Stimulated activated CD4-positive, alpha-beta T cell treated with anti-CD3 and anti-CD28 coated beads, Interleukin-15, amount 100 ng/mL, for 48 hours (primary cell): ENCODE results near the gene SPATS2.
A peak's percentile ranks its signal among the peaks of the same experiment; 100 is the strongest.
"Not testable (repeated sequence)": the region's sequence is repeated elsewhere in the genome, so short reads cannot be mapped to it uniquely, and the experiment has no call there.

Experiments used
- DNase-seq, 2 donors: peaks; one replicate each; pipeline ENCODE4 v3.0.0-alpha.2; 2020; ENCODE audit warnings: low read depth in 2 of 2

The SPATS2 gene

DNA sequence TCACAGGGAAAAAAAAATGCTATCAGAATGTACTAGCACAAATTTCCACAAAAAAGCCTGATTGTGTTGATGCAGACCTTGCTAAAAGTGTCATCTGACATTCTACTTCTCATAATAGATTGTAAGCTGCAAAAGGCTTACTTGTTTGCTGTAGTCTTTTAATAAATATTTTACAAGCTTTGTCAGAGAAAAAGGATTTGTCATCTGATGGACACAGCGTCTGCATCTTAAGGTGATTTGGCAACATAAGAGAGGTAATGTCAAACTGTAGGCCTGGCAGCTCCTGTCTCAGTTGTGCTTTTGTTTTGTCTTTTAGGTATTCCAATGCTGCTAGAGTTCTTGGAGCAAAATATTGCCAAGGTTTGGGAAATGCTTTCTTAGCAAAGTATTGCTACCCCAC lies 145.3 kb downstream of the SPATS2 start:
- DNase-seq, result no peak

DNA sequence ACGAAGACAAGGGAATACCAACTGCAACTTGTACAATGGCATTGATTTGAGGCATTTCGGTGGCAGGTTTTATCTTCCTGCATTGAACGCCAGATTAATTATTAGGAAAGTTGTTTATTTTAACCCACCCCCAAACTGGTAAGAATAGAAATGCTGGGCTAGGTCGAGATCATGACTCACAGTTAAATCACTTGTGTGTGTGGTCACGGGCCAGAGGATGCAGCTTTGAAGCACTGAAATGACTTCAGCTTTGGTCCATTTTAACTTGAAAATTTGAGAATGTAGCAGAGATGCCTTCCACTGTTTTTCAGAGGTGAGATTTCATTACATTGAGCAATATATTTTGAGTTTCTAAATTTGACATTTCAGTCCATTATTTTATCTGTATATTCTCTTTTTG lies 148.0 kb downstream of the SPATS2 start:
- no peak for DNase-seq

DNA sequence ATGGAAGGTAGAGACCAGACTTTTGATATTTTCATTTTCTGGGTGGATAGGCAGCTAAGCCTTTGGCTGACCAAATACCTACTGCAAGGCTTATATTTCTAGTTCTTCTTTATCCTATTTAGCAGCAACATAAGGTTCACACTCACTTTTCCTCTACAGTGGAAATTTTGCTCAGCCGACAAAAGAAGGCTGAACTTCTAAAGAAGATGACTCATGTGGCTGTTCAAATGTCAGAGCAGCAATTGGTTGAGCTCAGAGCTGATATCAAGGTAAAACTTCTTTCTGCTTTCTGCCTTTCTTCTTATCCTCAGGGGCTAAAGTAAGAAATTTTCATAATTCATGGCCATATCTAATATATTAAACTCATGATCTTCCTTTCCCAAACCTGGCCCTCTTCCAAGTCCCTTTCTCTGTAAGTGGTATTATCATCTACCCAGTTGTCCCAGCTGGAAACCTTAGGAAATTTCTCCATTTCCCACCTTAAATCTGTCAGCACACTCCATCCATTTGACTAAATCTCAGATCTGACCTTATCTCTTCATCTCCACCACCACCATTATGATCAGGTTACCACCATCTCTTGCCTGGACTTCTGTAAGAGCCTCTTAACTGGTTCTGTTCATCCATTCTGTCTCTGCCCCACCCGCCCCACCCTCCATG lies 151.8 kb downstream of the SPATS2 start:
- no peak for DNase-seq

DNA sequence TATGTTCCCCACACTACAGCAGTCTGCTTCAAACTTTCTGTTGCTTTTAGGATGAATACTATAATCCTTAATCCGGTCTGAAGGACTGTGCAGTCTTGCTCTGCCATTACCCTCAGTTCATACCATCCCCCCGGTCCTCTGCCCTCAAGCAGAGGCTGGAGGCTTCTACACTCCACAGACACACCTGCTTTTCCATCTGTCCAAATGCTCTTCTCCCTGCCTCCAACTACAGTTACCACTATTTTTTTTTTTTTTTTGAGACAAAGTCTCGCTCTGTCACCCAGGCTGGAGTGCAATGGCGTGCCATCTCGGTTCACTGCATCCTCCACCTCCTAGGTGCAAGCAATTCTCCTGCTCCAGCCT lies 152.3 kb downstream of the SPATS2 start:
- DNase-seq, result no peak

DNA sequence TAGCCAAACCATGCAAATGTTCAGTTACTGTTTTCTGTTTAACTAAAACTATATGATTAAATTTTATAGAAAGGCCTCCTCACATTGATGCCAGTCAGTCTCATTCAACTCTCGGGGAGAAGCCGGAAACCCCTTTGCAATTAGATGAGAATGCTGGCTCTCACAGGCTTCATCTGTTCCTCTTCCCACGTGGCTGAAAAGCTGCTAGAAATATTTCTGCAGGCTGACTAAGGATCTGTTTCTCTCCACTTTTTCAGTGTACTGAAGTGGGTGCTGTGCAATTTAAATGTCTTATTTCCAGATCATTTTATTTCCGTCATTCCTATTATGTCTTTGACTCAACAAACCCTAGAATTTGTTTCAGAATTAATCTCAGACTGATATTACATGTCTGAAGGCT lies 154.1 kb downstream of the SPATS2 start:
- no peak for DNase-seq

DNA sequence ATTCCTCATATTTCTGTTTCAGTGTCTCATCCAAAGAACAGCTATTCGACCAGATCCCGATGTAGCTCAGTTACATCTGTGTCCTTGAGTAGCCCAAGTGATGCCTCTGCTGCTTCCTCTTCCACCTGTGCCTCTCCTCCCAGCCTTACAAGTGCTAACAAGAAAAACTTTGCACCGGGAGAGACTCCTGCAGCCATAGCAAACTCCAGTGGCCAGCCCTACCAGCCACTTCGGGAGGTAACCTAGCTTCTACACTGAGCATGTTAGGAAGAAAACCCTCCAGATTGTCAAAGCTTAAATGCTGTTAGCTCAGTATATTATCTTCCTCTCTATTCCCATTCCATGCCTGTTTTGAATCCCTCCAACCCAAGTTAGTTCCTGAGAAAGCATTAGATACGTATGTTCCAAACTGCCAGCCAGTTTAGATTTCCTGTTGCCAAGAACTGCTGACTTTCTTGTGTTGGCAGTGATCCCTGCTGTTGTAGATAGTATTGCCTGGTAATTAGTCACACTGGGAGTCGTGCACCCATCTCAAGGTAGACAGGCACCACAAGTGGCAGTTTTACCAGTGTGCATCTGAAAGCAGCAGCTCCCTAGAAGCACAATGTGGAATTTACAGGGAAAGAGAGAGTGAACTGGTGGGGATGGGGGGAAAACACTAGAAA lies 157.5 kb downstream of the SPATS2 start:
- DNase-seq, result no peak

DNA sequence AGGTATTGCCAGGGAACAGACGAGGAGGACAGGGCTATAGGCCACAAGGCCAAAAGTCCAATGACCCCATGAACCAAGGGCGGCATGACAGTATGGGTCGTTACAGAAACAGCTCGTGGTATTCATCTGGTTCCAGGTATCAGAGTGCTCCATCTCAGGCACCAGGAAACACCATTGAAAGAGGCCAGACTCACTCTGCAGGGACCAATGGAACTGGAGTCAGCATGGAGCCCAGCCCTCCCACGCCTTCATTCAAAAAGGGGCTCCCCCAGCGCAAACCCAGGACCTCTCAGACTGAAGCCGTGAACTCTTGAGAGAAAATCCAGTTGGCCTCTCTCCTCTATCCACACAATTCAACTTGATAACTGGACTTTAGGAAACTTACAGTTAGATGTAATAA lies 158.7 kb downstream of the SPATS2 start:
- DNase-seq, result no peak

DNA sequence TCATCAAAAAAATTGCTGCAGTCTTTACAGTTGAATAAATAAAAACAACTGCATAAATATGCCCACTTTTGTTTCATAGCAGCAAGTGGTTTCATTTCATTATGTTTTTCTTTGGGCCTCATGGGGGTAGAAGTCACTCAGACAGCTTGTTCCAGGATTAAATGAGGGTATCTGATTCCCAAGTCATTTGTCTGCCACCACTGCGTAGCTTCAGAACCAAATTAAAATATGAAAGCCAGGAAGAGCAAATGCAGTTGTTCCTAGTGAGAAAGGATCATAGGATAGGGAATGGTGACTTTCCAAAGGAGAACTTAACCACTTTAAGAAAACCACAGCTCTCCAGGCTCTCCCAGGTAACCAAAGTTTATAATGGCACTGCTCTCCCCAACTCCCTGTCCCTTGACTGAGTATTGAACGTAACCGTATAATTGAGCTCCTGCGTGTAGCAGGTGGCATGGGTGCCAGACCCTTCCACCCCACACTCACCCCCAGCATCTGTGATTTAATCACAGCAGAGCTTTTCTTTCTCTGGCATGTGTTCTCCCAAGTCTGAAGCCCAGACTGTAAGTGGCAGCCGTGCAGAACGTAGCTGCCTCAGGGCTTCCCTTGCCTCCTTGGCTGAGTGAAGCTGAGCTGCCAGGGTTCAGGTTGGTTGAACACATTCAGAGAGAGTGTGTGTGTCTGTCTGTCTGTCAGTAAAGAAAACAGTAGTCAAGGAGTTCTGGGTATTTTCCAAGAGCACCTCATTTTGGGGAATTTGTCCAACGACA lies 160.3 kb downstream of the SPATS2 start:
- no peak for DNase-seq

DNA sequence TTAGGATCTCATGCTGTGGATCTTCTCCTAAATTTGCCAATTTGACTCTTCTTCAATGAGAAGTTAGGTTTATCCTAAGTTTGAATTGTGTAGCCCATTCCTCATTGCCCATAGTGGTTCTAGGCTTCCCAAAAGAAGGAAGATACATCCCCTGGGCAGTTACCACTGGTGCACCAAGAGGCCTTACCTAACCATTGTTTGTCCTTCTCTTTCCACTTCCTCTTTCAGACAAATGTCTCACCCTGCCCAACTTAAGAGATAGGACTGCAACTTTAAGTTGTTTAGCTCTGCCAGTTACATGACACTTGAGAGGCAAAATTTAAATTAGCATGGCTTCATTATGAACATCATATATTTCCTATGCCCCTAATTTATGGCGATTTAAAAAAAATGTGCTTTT lies 162.2 kb downstream of the SPATS2 start:
- DNase-seq, result no peak

DNA sequence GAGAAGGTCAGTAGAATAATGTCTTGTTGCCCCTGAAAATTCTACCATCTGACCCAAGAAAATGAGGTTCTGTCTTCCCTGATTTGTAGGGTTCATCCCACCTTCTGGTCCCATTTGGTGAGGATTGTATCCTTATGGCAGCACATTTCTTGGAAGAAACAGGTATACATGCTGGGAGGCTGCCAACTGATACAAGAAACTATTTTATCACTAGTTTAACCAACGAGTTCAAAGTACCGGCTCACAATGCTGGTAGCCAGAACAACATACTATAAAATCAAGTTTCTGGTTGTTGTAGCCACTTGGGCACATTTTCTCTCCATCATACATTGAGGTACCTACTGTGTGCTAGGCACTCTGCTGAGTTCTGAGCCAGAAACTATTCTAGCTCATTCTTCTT lies 164.5 kb downstream of the SPATS2 start:
- DNase-seq, result no peak

DNA sequence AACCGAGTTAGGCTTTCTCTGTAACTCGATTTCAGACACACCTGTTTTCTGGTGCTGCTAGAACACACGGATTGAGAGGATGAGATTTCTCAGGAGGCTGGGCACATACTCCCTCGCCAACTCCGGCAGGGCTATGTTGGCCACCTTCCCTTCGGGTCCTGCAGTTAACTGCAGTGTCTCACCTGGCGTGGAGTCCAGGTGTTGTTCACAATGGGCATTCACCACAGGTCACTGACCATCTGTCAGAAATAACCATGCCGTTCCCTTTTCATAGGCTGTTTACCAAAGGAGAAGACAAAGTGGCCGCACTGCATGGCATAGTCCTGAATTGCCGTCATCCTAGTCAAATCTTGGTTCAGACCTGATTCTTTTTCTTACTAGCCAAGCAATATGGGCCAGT lies 166.1 kb downstream of the SPATS2 start:
- DNase-seq, result no peak

DNA sequence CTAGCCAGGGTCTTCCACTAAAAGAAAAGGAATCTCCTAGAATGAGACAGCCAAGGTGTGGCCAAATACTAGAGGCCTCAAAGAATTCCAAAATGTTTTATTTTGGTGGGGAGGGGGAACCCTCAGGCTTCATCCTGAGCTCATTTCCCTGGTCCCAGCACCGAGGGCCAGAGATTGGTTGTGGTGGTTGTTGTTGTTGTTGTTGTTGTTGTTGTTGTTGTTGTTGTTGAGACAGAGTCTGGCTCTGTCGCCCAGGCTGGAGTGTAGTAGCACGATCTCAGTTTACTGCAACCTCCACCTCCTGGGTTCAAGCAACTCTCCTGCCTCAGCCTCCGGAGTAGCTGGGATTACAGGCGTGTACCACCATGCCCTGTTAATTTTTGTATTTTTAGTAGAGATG lies 166.9 kb downstream of the SPATS2 start:
- DNase-seq, result not testable (repeated sequence)

DNA sequence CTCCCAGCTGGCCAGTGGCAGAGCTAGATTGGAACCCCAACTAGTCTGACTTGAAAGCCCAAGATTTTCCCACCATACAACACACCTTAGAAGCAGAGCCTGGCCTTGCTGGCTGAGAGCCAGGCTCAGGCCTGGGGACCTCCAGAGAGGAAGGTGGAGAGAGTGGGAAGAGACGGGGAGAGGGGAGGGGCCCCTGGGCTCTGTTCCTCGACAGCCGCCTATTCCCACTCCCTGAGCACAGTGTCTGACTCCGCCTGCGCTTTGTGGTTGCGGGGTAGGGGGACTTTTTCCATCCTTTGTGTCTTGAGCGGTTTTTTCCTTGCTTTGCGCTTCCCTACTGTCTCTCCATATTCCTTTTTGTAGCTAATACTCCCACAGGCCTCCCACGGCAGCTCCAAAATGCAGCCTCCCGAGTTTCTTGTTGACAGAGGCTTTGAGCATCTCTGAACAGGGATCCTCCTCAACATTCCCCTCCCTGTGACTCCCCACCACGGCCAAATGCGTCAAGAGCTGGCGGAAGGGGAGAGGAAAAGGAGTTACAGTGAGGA lies 167.5 kb downstream of the SPATS2 start:
- DNase-seq, result no peak

DNA sequence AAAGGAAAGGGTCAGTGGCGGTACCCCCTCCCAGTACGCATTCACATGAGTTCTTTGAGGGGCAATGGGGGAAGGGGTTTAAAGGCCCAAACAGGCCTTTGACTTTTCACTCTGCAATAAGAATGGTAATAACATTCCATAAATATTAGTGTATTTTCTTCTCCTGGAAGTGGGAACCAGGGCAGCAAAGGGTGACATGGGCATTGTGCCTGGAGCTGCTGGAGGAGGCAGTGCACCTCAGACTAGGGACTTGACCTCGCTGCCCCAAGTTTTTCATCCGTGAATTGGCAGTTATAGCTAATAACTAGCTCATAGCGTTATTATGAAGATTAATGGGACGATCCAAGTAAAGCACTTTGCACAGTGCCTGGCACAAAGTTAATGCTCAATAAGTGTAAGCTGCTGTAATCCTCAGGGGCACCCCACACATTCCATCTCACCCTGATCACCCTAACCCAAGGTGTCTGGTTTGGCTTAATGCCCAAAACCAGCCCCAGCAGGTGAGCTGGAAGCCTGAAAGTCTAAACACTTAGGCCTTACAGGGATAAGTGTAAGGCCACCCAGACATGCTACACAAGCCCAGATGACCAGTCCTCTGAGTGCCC lies 168.8 kb downstream of the SPATS2 start:
- no peak for DNase-seq

DNA sequence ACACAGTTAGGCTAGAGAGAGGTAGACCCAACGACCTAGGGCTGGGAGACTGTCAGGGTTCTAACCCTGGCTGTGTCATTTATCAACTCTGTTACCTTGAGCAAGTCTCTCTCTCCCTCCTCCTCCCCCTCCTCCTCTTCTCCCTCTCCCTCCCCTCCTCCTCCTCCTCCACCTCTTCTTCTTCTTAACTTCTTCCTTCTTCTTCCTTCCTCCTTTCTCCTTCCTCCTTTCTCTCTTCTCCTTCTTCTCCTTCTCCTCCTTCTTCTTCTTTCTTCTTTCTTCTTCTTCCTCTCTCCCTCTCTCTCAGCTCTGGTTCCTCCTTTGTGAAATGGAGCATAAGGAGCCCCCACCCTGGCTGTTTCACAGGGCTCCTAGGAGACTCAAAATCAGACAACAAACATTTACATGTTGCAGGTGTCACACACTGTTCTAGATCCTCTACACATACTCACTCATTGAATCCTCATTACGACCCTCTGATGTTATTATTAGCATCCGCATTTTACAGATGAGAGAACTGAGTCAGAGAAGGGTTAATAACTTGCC lies 169.3 kb downstream of the SPATS2 start:
- DNase-seq, result no peak

DNA sequence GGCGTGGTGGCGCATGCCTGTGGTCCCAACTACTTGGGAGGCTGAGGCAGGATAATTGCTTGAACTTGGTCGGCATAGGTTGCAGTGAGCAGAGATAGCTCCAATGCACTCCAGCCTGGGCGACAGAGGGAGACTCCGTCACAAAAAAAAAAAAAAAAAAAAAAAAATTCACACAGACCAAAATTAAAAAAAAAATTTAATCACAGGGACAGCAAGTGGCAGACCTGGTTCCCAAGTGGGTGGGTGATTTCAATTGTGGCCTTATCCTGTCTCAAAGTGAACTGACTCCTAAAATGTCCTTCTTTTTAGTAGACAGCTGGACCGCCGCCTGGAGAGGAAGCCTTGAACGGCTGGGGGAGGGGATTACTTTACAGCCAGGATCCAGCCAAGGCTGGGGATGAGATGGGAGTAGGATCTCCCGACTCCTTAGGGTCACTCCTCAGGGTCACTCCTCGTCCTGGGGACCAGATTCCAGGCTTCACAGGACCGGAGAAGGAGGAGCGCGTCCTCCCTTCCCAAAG lies 170.0 kb downstream of the SPATS2 start:
- no peak for DNase-seq

DNA sequence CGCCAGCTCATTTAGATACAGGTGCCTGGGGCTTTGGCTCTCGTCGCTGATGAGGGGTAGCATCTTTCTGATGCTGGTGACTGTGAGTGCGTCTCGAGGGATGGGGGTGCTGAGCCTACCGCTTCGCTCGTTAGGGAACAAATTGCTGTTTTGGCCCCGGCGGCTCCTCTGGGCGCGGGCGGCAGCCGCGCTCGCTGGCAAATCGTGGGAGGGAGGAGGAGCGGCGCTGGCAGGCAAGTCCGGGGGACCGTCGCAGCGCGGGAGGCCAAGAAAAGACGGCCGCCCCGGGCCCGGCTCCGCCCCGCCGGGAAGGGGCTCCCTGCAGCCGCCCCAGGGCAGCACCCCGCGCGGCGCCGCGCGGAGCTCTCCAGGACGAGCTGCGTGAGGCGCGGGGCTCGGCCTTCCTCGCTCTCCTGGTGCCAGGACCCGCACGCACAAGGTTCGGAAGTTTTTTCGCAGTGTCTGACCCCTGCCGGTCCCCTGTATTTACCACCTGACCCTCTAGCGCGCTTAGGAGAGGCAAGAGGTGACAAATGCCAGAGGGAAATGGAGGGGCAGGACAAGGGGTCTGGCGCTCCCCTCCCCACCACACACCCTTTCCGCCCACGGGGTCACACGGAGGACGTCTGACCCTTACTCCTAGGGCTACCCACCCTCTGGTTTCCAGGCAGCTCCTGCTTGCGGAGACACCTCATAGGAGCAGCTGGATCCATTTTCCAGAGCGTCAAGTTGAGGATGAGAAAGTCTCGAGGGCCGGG lies 170.7 kb downstream of the SPATS2 start:
- DNase-seq, result no peak

DNA sequence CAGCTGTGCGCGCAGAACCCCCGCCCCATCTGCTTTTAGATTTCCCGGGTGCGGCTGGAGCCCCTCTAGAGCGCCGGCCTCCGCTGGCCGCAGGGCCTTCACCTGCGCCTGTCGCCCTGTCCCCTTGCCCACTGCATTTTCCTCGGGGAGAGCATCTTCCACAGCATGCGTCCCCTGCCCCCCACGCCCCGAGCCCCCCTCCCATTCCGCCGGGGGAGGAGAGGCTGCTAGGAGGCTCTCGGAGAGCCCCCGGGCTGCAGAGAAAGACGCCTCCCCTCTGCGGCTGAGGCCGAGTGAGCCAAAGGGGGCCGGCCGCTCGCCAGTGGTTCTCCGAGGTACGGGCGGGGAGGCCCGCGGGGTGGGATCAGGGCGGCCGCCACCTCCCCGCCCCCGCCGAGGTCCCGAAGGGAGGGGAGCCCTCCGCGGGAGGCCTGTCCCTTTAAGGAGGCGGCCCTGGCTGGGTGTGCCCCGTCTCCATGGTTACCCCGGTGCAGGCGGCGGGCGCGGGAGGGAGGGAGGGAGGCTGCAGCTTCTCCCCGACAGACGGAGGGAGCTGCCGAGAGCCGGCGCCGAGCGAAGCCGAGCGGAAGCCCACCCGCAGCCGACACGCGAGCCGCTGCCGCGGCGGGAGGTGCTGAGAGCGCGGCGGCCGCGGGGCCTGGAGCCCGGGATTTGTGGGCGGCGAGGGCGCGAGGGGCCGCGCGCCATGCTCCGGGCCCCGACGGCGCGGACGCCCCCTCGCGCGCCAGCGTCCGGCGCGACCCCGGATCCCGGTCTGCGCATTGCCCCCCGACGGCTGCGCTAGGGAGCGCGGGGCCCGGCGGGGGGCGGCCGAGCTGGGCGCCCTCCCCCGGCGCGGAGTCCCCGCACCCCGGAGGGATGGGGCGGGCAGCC lies 171.5 kb downstream of the SPATS2 start, which contains the start of gene KCNH3:
TSS of gene KCNH3 (plus strand) at position 521 of the 894 bp plus-strand sequence. CDS start 387 bp downstream, outside the sequence.
- peak; percentile 62 to 73 for DNase-seq

DNA sequence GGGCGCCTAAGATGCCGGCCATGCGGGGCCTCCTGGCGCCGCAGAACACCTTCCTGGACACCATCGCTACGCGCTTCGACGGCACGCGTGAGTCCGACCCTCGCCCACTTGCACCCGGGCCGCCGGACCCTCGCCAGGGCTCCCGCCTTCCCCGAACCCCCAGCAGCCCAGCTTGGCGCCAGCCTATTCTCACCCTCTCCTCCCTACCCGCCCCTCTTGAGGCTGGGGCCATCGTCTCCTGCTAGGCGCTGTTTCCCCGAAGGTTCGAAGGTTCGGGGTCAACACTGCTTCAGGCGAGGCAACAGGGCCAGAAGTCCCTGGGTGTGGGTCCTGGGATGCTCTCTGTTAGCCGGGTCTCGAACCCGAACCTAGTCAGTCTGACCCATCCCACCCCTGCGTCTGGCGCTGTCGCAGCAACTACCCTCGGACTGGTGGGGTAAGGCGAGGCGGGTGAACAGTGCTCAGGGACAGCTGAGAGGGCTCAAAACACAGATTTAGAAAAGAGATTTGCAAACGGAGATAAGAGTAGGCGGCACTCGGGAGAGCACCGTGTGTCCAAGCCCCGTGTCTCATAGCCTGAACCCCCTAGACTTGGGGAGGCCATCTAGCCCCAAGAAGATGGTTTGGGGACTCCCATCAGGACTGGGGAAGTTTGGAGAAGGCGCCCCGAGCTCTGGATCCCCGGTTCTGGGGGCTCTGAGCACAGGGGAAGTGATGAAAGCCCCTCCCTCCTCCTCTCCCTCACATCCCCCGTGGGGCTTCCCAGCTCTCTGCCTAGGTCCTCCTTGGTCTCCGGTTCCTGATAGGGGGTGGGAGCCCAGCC lies 172.4 kb downstream of the SPATS2 start:
- no peak for DNase-seq
